HG03354 (cell line): ENCODE data around the gene TMEM129.
A peak's percentile ranks its signal among the peaks of the same experiment; 100 is the strongest.

ENCODE experiments used
- ATAC-seq: cut with Tn5 transposase; IDR thresholded peaks from one replicate; pipeline ENCODE4 v1.9.1; 2021; ENCODE audit warnings: mild to moderate bottlenecking; ENCODE audit not compliant: unreplicated experiment, poor library complexity, severe bottlenecking

TMEM129 gene, protein sequence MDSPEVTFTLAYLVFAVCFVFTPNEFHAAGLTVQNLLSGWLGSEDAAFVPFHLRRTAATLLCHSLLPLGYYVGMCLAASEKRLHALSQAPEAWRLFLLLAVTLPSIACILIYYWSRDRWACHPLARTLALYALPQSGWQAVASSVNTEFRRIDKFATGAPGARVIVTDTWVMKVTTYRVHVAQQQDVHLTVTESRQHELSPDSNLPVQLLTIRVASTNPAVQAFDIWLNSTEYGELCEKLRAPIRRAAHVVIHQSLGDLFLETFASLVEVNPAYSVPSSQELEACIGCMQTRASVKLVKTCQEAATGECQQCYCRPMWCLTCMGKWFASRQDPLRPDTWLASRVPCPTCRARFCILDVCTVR

DNA sequence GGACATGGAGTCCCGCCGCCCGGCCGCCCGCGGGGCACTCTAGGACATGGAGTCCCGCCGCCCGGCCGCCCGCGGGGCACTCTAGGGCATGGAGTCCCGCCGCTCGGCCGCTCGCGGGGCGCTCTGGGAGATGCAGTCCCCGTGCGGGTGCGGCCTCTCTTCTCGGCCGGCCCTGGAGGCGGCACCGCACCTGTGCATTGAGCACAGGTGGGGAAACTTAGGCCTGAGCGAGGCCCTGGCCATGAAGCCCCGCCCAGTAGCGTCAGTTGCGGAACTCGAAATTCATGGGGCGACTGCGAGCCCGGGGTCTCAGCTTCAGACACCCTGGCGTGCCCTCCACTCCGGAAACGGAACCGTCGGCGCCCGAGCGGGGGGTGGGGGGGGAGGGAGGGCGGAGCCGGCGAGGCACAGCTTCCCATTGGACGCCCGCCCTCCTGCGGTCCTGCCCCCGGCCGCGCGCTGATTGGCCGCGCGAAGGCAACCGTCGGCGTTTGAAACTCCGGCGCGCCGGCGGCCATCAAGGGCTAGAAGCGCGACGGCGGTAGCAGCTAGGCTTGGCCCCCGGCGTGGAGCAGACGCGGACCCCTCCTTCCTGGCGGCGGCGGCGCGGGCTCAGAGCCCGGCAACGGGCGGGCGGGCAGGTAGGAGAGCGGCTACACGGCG lies at the start of gene TMEM129, which contains the start of gene TACC3:
TMEM129 (minus strand) TSS at position 321 of the 663 bp plus-strand sequence. CDS start 486 bp downstream, outside the sequence.
TACC3 (plus strand) TSS at position 519 of the 663 bp plus-strand sequence. CDS start 1,901 bp downstream, outside the sequence.
- peak; percentile 82 for ATAC-seq

DNA sequence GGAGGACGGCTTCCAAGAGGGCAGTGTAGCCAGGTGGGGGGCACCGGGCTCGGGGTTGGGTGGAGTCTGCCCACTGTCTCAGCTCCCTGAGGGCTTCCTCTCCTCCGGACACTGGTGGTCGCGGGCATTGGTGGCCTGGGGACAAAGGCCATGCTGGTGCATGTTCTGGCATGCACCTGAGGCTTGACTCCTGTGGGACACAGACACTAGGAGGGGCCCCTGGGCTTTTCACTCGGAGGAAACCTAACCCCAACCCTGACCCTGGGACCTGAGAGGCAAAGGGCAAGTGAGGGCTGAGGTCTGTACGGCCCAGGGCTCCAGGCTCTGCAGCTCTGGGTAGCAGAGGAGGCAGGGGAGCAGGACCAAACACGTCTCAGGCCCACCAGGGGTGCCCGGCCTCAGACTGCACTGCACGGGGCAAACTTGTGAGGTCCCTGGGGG lies 49.7 kb upstream of the TMEM129 start:
- ATAC-seq: no peak

DNA sequence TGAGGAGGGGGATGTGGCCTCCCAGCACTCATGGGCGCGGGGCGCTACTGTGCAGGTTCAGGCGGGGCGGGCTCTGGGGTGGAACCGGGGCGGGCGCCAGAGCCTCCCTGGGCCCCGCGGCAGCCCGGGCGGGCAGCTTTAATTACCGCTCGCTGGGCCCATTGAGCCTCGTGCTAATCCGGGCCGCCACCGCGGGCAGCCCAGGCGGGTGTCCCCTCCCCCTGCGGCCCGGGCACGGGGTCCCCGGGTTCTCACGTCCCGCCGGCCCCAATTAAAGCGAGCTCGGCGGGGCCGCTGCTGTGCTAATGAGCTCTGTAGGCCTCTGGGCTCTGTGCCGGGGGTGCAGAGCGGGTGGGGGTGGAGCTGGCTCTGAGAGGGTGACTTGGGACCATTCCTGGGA lies 49.1 kb upstream of the TMEM129 start:
- no peak for ATAC-seq

DNA sequence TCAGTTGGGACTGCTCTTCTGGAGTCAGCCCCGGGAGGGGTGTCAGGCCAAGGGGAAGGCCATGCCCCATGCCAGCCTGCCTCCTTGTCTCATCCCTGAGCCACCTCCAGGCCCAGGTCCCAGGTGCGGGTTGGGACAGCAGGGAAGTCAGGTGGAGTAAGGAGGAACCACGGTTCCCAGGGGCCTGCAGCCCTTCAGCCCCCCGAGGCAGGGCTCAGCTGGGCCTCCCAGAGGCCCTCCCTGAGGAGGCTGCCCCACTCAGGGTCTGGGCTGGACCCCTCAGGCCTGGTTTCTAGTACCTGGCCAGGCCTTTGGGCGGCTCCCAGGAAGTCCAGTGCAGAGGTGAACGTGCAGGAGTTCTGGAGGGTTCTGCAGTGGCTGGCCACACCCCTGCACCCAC lies 48.6 kb upstream of the TMEM129 start:
- ATAC-seq: no peak

DNA sequence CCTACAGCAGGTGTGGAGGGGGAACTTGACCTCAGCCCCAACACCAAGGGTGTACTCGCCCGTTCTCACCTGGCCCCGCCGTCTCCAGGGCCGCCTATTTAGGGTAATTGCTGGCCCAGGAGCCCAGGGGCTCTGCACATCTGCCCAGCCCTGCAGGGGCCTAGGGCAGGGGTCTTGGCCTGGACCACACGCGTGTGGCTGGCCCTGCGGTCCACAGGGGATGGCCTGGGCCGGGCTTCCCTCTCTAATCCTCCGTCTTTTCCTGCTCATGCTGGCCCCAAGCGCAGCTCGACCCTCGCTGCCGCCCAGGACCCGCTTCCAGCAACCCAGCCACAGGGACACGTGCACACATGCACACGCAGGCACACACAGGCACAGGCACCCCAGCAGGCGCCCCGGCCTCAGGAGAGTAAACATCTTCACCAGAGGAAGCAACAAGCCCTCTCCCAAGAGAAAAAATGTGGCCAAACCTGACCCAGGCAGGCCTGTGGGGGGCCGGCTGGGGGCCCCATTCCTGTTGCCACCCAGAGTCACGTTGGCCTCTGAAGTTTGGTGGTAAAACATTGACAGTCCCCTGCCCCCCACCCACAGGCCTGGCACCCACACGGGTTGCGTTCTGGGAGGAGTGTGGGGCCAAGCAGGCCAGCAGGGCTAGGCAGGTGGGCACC lies 47.4 kb upstream of the TMEM129 start:
- ATAC-seq: no peak

DNA sequence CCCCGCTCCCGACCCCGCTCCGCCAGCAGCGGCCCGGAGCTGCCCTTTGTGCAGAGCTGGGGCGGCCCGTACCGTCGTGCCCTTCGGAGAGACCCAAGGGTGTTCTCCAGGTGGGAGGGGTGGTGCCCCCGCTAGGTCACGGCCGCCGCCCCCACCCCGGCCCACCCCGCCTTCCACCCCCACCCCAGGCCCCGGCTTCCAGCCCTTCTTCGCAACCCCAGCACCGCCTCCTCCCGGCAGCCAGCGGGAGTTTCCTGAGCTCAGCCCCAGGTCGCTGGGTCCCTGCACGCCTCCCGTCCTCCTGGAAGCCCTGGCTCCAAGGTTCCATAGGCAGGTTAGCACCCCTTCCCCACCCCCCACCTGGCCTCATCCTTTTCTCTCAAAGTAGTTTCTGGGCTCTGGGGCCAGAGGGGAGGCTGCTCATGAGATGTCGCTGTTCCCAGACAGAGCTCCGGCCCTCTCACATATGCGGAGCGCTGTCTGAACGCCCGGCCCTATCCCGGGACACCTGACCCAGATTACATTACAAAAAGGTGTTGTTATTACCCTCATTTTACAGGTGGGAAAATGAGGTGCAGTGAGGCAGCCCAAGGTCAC lies 46.7 kb upstream of the TMEM129 start:
- no peak for ATAC-seq

DNA sequence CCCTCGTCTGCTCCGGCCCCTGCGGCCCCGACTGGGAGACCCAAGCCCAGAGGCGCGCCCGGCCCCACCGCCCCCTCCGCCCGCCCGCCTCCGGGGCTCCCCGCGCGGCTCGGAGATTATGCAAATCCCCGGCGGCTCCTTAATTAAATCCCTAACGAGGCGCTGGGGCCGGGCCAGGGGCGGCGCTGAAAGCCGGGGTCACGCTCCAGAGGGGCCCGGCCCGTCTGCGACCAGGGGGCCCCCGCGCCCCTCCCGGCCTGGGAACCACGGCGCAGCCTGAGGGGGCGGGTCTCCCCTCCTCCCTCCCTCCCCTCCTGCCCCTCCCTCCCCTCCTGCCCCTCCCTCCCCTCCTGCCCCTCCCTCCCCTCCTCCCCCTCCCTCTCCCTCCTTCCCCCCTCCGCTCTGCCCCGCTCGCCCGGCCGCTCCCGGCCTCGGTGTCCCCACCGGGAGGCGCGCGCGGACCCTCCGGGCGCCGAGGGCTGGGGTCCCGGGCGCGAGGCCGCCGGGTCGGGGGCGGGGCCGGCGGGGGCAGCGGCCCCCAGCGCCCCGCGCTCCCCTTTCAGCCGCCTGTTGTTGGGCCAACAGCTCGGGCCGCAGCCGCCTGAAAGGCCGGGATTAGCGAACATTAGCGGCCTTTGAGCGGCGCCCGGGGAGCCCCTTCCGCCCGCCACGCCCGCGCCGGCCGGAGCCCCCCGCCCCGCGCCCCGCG lies 46.1 kb upstream of the TMEM129 start:
- no peak for ATAC-seq

DNA sequence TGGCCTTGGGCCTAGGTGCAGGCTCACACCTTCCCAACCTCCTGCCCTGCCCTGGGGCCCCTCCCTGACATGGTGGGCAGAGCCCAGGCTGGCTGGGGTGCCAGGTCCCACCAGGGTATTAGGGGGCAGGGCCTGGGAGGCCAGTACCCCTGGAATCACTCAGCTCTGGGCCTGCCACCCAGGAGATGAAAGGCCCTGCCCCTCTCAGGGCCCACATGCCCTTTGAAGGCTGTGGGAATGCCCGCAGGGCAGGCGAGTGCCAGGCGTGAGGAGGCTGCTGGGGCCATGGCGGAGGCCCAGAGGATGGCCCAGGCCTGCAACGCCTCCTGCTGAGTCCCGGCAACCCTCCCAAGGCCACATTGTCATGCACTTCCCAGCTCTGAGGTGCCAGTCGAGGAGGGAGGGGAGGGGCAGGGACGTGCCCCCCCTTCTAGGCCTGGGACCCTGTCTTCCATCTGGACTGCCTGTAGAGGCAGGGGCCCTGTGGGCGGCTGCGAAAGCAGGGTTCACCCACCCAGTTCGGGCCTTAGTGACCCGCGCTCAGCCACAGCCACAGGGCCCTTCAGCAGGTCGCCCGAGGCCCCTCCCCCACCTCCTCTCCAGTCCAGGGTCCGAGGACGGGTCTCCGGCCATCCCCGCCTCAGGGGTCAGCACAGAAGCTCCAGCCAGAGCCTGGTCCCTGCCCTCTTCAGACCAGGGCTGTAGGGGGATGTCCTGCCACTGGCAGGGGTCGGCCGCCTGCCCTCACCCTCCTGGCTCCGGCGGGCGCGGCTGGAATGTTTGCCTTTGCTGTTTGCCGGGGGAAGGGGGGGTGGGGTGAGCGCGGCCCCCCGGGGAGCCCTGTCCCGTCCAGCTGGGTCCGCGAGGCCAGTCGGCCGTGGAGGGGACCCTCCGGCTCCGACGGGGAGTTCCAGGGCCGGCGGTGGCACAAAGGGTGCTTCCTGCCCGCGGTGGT lies 45.3 kb upstream of the TMEM129 start:
- no peak for ATAC-seq

DNA sequence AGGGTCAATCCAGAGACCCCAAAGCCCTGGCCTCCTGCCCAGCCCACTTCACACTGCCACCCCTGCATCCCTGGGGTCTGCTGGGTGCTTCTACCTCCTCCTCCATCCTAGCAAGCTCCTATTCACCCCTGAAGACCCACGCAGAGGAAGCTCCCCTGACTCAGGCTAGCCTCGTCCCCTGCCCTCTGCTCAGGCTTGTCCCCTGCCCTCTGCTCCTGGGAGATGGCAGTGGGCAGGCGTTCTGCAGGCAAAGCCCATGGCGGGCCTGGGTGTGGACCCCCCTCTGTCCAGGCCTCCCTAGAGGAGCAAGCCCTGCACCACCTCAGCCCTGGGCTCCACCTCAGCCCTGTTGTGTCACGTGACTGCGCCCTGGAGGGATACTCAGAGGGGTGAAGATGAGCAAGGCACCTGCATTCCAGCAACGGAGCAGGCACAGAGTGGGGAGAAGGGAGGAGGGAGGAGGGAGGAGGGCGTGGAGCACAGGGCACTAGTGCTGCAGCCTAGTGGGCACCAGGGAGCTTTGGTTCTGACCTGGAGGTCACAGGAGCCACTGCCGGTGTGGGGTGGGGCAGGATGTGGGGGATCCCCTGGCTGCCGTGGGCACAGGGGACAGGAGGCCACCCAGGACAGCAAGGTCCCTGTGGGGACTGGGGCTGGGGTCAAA lies 44.4 kb upstream of the TMEM129 start:
- ATAC-seq: no peak

DNA sequence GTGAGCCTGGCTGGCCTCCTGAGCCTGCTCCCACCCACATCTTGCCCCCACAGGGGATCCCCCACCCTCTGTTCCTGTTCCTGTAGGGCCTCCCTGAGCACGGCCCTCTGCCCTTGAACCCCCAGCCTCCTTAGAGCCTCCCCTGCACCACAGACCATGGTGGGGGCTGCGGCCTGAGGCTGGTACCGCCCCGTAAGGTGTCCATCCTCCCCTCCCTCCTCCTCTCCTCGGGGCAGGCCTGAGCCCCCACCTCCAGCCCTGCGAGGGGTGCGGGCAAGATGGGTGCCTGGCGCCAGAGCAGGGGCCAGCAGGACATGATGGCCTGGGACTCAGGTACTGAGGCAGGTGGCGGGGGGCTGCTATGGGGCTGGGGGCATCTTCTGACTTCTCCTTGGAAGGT lies 43.5 kb upstream of the TMEM129 start:
- no peak for ATAC-seq

DNA sequence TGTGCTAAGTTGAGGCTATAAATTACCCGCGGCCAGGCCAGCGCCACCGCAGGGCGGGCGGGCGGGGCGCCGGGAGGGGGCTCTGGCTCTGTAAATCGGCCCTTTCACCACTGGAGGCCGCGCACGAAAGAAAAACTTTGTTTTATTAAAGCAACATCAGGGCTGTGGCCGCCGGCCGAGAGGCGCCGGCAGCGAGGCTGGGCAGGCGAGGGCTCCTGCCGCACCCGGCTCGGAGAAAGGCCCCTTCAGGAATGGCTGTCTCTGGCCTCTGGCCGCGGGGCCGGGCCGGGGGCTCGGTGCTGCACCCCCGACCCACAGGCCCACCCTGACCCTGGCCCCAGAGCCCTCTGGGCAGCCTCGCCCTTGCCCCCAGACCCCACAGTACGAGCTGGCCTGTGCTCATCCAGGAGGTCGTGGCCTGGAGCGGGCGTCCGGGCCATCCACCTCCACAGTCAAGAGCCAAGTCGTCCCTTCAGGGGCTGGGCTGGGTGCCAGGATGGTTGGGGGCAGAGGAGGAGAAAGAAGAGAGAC lies 42.5 kb upstream of the TMEM129 start:
- ATAC-seq: no peak

DNA sequence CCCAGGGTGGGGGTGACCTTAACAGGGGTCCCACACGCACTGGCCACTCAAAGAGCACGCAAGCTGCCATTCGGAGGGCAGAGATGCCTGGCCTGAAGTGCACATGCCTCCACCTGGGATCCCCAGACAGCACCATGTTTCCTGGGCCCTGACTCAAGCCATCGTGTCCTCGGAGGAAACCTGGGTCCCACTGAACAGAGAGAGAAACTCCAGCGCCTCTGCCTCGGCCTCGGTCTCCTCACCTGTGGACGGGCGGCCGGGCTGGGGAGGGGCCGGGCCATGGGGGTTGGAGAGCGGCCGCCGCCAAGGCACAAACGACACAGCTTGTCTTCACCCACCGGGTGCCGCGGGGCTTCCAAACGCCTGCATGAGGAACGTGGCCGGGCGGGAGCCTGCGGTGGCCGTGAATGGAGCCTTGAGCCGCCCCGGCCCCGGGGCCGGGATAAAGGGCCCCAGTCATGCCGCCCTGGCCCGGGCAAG lies 42.0 kb upstream of the TMEM129 start:
- no peak for ATAC-seq

DNA sequence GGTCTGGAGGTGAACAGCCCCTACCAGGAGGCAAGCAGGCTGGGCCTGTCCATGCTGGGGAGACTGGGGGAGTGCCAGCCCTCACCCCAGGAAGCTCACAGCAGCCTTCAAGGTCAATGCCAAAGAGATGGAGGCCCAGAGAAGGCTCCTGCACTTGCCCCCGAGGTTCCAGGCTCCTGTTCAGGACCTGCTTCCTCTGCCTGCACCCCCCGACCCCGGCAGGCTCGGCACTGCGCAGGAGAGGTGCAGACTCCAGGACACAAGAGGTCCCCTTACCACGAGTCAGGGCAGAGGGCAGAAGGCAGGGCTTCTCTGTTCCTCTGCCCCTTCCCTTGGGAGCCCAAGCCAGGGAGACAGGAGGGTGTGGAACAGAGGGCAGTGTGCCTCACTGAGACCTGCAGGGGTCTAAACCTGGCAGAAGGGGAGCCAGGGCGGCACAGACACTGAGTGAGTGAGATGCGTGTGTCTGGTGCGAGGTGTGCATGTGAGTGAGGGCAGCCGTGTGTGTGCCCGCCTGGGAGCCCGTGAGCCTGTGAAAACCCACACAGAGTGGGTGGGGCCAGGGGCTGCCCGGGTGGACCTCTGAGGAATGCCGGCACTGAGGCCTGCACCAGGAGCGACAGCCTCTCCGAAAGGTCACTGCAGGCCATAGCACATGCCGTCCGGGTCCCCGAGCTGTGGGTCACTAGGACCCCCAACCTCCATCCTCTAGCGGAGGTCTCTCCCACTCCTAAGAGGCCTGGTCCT lies 41.3 kb upstream of the TMEM129 start:
- no peak for ATAC-seq

DNA sequence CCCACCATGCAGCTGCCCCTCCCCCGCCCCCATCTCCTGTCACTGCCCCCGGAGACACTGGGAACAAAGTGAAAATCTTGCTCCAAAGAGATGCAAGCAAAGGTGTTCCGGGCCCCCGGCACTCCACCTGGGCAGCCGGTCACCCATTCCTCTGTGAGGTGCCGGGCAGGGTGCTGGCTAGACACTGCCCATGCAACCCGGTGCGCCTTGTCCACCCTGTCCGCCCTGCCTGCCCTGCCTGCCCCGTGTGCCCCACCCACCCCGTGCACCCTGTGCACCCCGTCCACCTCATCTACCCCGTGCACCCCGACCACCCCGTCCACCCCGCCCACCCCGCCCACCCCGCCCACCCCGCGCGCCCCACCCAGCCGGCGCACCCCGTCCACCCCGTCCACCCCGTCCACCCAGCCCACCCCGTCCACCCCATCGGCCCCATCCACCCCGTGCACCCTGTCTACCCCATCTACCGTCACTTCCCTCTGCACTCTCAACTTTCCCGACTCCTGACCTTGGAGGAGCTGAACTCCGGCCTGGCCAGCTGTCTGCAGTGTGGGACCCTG lies 40.1 kb upstream of the TMEM129 start:
- ATAC-seq: no peak

DNA sequence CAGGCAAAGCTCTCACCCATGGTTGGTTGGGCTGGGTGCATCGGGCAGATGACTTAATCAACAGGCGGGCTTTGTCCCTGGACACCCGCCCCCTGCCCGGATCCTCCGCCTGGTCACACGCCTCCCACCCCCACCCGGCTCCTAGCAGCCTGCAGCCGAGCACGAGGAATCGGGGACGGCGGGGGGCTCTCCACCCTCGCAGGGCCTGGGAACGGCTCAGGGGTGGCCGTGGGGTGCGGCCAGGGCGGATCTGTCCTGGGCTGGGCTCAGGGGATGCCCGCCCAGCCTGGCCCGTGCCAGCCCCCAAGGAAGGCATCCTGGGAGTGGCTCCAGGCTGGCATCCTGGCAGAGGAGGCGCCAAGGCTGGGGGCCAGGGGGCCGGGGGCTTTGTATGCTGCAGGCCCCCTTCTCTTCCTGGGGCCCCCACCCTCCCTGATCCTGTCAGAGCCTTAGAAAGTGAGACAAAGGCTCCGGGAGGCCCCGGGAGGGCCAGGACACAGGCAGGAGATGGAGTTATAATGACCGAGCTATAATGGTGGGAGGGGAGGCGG lies 39.5 kb upstream of the TMEM129 start:
- no peak for ATAC-seq

DNA sequence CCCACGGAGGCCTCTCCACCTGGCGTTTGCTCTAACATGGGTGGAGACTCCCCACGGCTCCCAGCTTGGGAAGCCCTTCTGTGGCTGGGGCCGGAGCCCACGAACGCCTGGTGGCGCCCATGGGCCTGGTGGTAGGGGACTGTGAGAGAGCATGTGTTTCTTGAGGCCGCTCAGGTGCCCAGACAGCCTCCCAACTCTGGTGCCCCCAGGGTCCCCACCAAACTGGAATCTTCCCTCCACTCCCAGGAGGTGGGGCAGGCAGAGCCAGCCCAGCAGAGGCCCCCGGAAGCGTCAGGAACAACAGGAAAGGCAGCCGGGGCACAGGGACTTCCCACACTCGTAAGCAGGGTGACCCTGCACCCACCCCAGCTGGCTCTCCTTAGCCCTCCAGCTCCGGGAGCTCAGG lies 38.7 kb upstream of the TMEM129 start:
- ATAC-seq: no peak
